ENCODE measurements around the gene ACTR3C.
"Not testable (repeated sequence)": the region's sequence is repeated elsewhere in the genome, so short reads cannot be mapped to it uniquely, and the experiment has no call there.

- not testable (repeated sequence) for TF ChIP-seq CTCF (conservative IDR thresholded peaks at IDR 0.05; ENCODE audit: low read length); EZH2phosphoT487 (IDR thresholded peaks at IDR 0.05; ENCODE audit: borderline replicate concordance, low read depth, low read length)
Measured at GRCh38 chr7:150245208-150245607, 78.1 kb downstream of the ACTR3C start.
